Measurements from ENCODE around the gene PLET1. TPM values are rescaled to one million over a fixed set of nuclear protein-coding genes. Genes with fewer than 3 reads are reported as not detected.

Gene PLET1
- total and polyA plus RNA-seq, 2 of the 4 experiments (the other 2 are of a cell fraction) = not detected

- H3K4me1 ChIP-seq (ENCODE audit: control insufficient read depth, insufficient read depth, low read length) = peaks cover 10% of the 10 kb centered on the region
- peak overlapping the region; percentile 95 for H3K14ac ChIP-seq (replicated peaks; ENCODE audit: low read depth, low read length)
- H4K91ac ChIP-seq (ENCODE audit: insufficient read depth, low read depth, low read length) = peak overlapping the region; percentile 93
- H3K56ac ChIP-seq (ENCODE audit: extremely low read depth, insufficient read depth, low read length) = peak overlapping the region; percentile 82
- H2BK120ac ChIP-seq (ENCODE audit: low read depth, low read length) = peak overlapping the region; percentile 91
- H2AK9ac ChIP-seq (replicated peaks; ENCODE audit: low read depth, low read length, poor library complexity) = peak overlapping the region; percentile 96
- H3K27me3 ChIP-seq (ENCODE audit: control insufficient read depth, insufficient read depth, low read length) = no peaks in the 10 kb centered on the region
- ATAC-seq (ENCODE audit: low read depth) = peak; percentile 91
- peak overlapping the region; percentile 45 for H3K27ac ChIP-seq (ENCODE audit: insufficient read depth, low read length)
- H3K4me2 ChIP-seq (ENCODE audit: low read depth, low read length) = peak overlapping the region; percentile 93
- peak overlapping the region; percentile 55 for H3K4me3 ChIP-seq (ENCODE audit: insufficient read depth, low read depth, low read length)
- H2BK15ac ChIP-seq (ENCODE audit: low read depth, low read length) = peak overlapping the region; percentile 98; the same call in 2 of the 3 replicates
- H2BK20ac ChIP-seq (ENCODE audit: low read depth, low read length) = peak overlapping the region; percentile 64
- peak overlapping the region; percentile 82 for H3K4ac ChIP-seq (ENCODE audit: low read depth, low read length)
- peaks cover 2 to 7% of the 10 kb centered on the region in 2 experiments; a peak in 2 of 4 replicates for H3K79me1 ChIP-seq (ENCODE audit: low read depth in 1 of 2, low read length in 2 of 2)
- peaks cover 8% of the 10 kb centered on the region; the same call in 1 of the 2 replicates for H3K9me1 ChIP-seq (ENCODE audit: insufficient read depth, low read length)
- DNase-seq = peak; percentile 35
- no peaks in the 10 kb centered on the region for H4K20me1 ChIP-seq (ENCODE audit: insufficient read depth, low read length)
- peak overlapping the region; percentile 72 for H3K9ac ChIP-seq (ENCODE audit: low read depth, low read length)
- peak overlapping the region; percentile 79 to 92 for H4K8ac ChIP-seq (ENCODE audit: low read depth in 2 of 2, low read length in 2 of 2)
- H2BK5ac ChIP-seq (ENCODE audit: low read depth, low read length, poor library complexity, severe bottlenecking) = peak overlapping the region; percentile 55
- H3K36me3 ChIP-seq (ENCODE audit: control insufficient read depth, insufficient read depth, low read length) = no peaks in the 10 kb centered on the region
- H4K5ac ChIP-seq (ENCODE audit: low read depth, low read length) = peak overlapping the region; percentile 69
- H2AK5ac ChIP-seq (ENCODE audit: low read depth, low read length) = peak overlapping the region; percentile 70
- BruUV-seq (replicated peaks) = no TSS peak
- WGBS, 2 experiments (ENCODE audit: extremely low coverage in 2 of 2, insufficient read length in 1 of 2) = 6% methylated on average over 8 of the region's 60 CpGs; no CpG with 5 or more reads in 1 of the 2 experiments
- H3K9me3 ChIP-seq (ENCODE audit: control insufficient read depth, insufficient read depth, low read length) = no peaks in the 10 kb centered on the region
- intact Hi-C loops (cut with micrococcal nuclease) (loop anchor here (1.0 to 10.0 kb wide), 5 partner anchors 162 to 999 kb away; partner anchors contain the start of gene NCAM1), in situ Hi-C loops (cut with MboI; ENCODE audit: low sequenced_read_pairs) (loop anchor here (5.0 to 10.0 kb wide), 2 partner anchors 267 to 995 kb away; no protein-coding TSS in a partner anchor), dilution Hi-C loops (cut with HindIII; ENCODE audit: low sequenced_read_pairs, unreplicated experiment) (no loop called here)
- H3K18ac ChIP-seq (ENCODE audit: low read depth, low read length) = peak overlapping the region; percentile 59
- peak overlapping the region; percentile 96 for H2AFZ ChIP-seq (replicated peaks; ENCODE audit: low read length, poor library complexity)
- POLR2A ChIA-PET (ENCODE audit: unreplicated experiment) = no interaction called here
- H3K23ac ChIP-seq (ENCODE audit: low read depth, low read length) = peak overlapping the region; percentile 65
- CTCF ChIA-PET = interaction anchor here (1.1 to 1.8 kb wide), 2 partner anchors 298 to 1000 kb away, joined by 5 to 8 read pairs; no protein-coding TSS in a partner anchor
- peak; percentile 88 for TF ChIP-seq SMC3 (IDR thresholded peaks at IDR 0.05; ENCODE audit: low read depth, low read length)
- TF ChIP-seq CEBPB (IDR thresholded peaks at IDR 0.05; ENCODE audit: low read depth, low read length) = no peak
- TF ChIP-seq CHD1 (IDR thresholded peaks at IDR 0.05; ENCODE audit: low read depth, low read length) = no peak
- TF ChIP-seq BHLHE40 (IDR thresholded peaks at IDR 0.05; ENCODE audit: low read depth, low read length) = peak; percentile 47; the same call in 1 of the 2 replicates
- no peak for TF ChIP-seq FOS (IDR thresholded peaks at IDR 0.05; ENCODE audit: low read depth, low read length)
- TF ChIP-seq RCOR1 (IDR thresholded peaks at IDR 0.05; ENCODE audit: insufficient replicate concordance, low read length) = no peak
- no peak for TF ChIP-seq NFE2L2 (IDR thresholded peaks at IDR 0.05; ENCODE audit: low read depth, low read length)
- no peak for TF ChIP-seq RFX5 (IDR thresholded peaks at IDR 0.05; ENCODE audit: low read depth, low read length)
- TF ChIP-seq USF2 (IDR thresholded peaks at IDR 0.05; ENCODE audit: low read depth, low read length) = no peak
- peak; percentile 80 for TF ChIP-seq MAZ (IDR thresholded peaks at IDR 0.05; ENCODE audit: borderline replicate concordance, low read depth, low read length)
- peak; percentile 94 for TF ChIP-seq RAD21 (IDR thresholded peaks at IDR 0.05; ENCODE audit: low read length)
- TF ChIP-seq, protein P1, sequence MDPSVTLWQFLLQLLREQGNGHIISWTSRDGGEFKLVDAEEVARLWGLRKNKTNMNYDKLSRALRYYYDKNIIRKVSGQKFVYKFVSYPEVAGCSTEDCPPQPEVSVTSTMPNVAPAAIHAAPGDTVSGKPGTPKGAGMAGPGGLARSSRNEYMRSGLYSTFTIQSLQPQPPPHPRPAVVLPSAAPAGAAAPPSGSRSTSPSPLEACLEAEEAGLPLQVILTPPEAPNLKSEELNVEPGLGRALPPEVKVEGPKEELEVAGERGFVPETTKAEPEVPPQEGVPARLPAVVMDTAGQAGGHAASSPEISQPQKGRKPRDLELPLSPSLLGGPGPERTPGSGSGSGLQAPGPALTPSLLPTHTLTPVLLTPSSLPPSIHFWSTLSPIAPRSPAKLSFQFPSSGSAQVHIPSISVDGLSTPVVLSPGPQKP (IDR thresholded peaks at IDR 0.05; ENCODE audit: borderline replicate concordance, low read depth, low read length) = no peak
- TF ChIP-seq POLR2A (IDR thresholded peaks at IDR 0.05; ENCODE audit: low read depth, low read length) = no peak
- peak; percentile 50; the same call in 1 of the 2 replicates for TF ChIP-seq MXI1 (IDR thresholded peaks at IDR 0.05; ENCODE audit: borderline replicate concordance, low read depth, low read length)
- TF ChIP-seq MAFK (IDR thresholded peaks at IDR 0.05; ENCODE audit: low read depth, low read length) = no peak
Observed at GRCh38 chr11:112289588-112290492, 29.2 kb upstream of the PLET1 start.
